Muscle layer of duodenum (tissue), 2 donors: ENCODE measurements around the gene PGP.

Experiments used
- H3K27ac ChIP-seq: one replicate; pipeline ENCODE4 v1.7.0; 2013; ENCODE audit warnings: mild to moderate bottlenecking, low read length
- H3K27me3 ChIP-seq: one replicate; pipeline ENCODE4 v1.7.0; 2013; ENCODE audit warnings: low read depth, mild to moderate bottlenecking, control low read depth, low read length
- H3K36me3 ChIP-seq, 2 donors: one replicate each; pipeline ENCODE4 v1.7.0; 2013; ENCODE audit warnings: low read length in 2 of 2, control low read depth in 1 of 2, mild to moderate bottlenecking in 1 of 2; ENCODE audit not compliant: insufficient read depth in 2 of 2, control insufficient read depth in 1 of 2
- H3K4me1 ChIP-seq, 2 donors: one replicate each; pipeline ENCODE4 v1.7.0; 2013; ENCODE audit warnings: low read length in 2 of 2, mild to moderate bottlenecking in 2 of 2, control low read depth in 1 of 2, moderate library complexity in 1 of 2; ENCODE audit not compliant: insufficient read depth in 2 of 2, control insufficient read depth in 1 of 2
- H3K4me3 ChIP-seq, 2 donors: one replicate each; pipeline ENCODE4 v1.7.0; 2013; ENCODE audit warnings: low read length in 2 of 2, low read depth in 1 of 2, mild to moderate bottlenecking in 1 of 2
- H3K9me3 ChIP-seq, 2 donors: one replicate each; pipeline ENCODE4 v1.7.0; 2013; ENCODE audit warnings: low read length in 2 of 2, control low read depth in 1 of 2, mild to moderate bottlenecking in 1 of 2; ENCODE audit not compliant: control insufficient read depth in 1 of 2
- donor health status: healthy.

PGP gene

GRCh38 chr16:2186505-2186904 is 28.1 kb downstream of the PGP start:
- H3K9me3 ChIP-seq: no peaks in the 10 kb centered on the region
- H3K4me1 ChIP-seq: no peaks in the 10 kb centered on the region
- H3K27me3 ChIP-seq: no peaks in the 10 kb centered on the region
- no peak overlapping the region for H3K4me3 ChIP-seq
- H3K36me3 ChIP-seq: no peaks in the 10 kb centered on the region
- H3K27ac ChIP-seq: no peak overlapping the region

GRCh38 chr16:2186064-2186463 is 28.6 kb downstream of the PGP start:
- no peaks in the 10 kb centered on the region for H3K27me3 ChIP-seq
- no peak overlapping the region for H3K4me3 ChIP-seq
- H3K36me3 ChIP-seq: no peaks in the 10 kb centered on the region
- no peaks in the 10 kb centered on the region for H3K4me1 ChIP-seq
- H3K9me3 ChIP-seq: no peaks in the 10 kb centered on the region
- H3K27ac ChIP-seq: no peak overlapping the region

GRCh38 chr16:2184962-2185361 is 29.7 kb downstream of the PGP start:
- Histone ChIP-seq H3K36me3 (no peaks in the 10 kb centered on the region), H3K9me3 (no peaks in the 10 kb centered on the region), H3K4me3 (no peak overlapping the region), H3K27ac (no peak overlapping the region), H3K27me3 (no peaks in the 10 kb centered on the region), H3K4me1 (no peaks in the 10 kb centered on the region)

- H3K4me1 ChIP-seq: no peaks in the 10 kb centered on the region
- no peak overlapping the region for H3K27ac ChIP-seq
- no peaks in the 10 kb centered on the region for H3K9me3 ChIP-seq
- H3K36me3 ChIP-seq: no peaks in the 10 kb centered on the region
- H3K27me3 ChIP-seq: no peaks in the 10 kb centered on the region
- H3K4me3 ChIP-seq: no peak overlapping the region
These were observed 30.3 kb downstream of the PGP start for GRCh38 chr16:2184346-2184745.

GRCh38 chr16:2183671-2184070 is 31.0 kb downstream of the PGP start:
- no peak overlapping the region for H3K4me3 ChIP-seq
- H3K9me3 ChIP-seq: no peaks in the 10 kb centered on the region
- H3K4me1 ChIP-seq: no peaks in the 10 kb centered on the region
- no peaks in the 10 kb centered on the region for H3K27me3 ChIP-seq
- H3K27ac ChIP-seq: no peak overlapping the region
- no peaks in the 10 kb centered on the region for H3K36me3 ChIP-seq

- no peaks in the 10 kb centered on the region for H3K9me3 ChIP-seq
- H3K4me3 ChIP-seq: no peak overlapping the region
- H3K4me1 ChIP-seq: no peaks in the 10 kb centered on the region
- H3K27ac ChIP-seq: no peak overlapping the region
- peaks cover 0 to 8% of the 10 kb centered on the region in 2 donors for H3K36me3 ChIP-seq
- H3K27me3 ChIP-seq: no peaks in the 10 kb centered on the region
These were observed 32.7 kb downstream of the PGP start for GRCh38 chr16:2181952-2182351.

- Histone ChIP-seq H3K4me1 (no peaks in the 10 kb centered on the region), H3K27me3 (no peaks in the 10 kb centered on the region), H3K36me3 (peaks cover 0 to 15% of the 10 kb centered on the region in 2 donors), H3K4me3 (no peak overlapping the region), H3K27ac (no peak overlapping the region), H3K9me3 (no peaks in the 10 kb centered on the region)
These were observed 33.4 kb downstream of the PGP start for GRCh38 chr16:2180962-2181923.

GRCh38 chr16:2180461-2180860 is 34.2 kb downstream of the PGP start:
- Histone ChIP-seq H3K9me3 (no peaks in the 10 kb centered on the region), H3K36me3 (peaks cover 6 to 23% of the 10 kb centered on the region in 2 donors), H3K4me1 (no peaks in the 10 kb centered on the region), H3K4me3 (no peak overlapping the region), H3K27ac (no peak overlapping the region), H3K27me3 (no peaks in the 10 kb centered on the region)

GRCh38 chr16:2179576-2179975 is 35.1 kb downstream of the PGP start:
- Histone ChIP-seq H3K4me3 (no peak overlapping the region), H3K27me3 (no peaks in the 10 kb centered on the region), H3K9me3 (no peaks in the 10 kb centered on the region), H3K4me1 (no peaks in the 10 kb centered on the region), H3K27ac (no peak overlapping the region), H3K36me3 (peaks cover 9 to 32% of the 10 kb centered on the region in 2 donors)

- no peaks in the 10 kb centered on the region for H3K9me3 ChIP-seq
- no peak overlapping the region for H3K27ac ChIP-seq
- H3K27me3 ChIP-seq: no peaks in the 10 kb centered on the region
- H3K4me1 ChIP-seq: no peaks in the 10 kb centered on the region
- no peak overlapping the region for H3K4me3 ChIP-seq
- peaks cover 14 to 37% of the 10 kb centered on the region in 2 donors for H3K36me3 ChIP-seq
These were observed 35.5 kb downstream of the PGP start for GRCh38 chr16:2179107-2179501.

GRCh38 chr16:2178321-2179106 is 36.1 kb downstream of the PGP start:
- Histone ChIP-seq H3K27ac (no peak overlapping the region), H3K4me1 (no peaks in the 10 kb centered on the region), H3K36me3 (peaks cover 14 to 43% of the 10 kb centered on the region in 2 donors), H3K9me3 (no peaks in the 10 kb centered on the region), H3K4me3 (no peak overlapping the region), H3K27me3 (no peaks in the 10 kb centered on the region)
